Measurements from ENCODE around the gene FHAD1. TPM values are rescaled to one million over a fixed set of nuclear protein-coding genes. Genes with fewer than 3 reads are reported as not detected.

Gene FHAD1
- total and polyA plus RNA-seq, 9 of the 15 experiments (the other 6 are each of a cell fraction or from before 2014, with no cell fraction given), result 0.32 to 2.1 (median 1.5) TPM; not detected in 1

GRCh38 chr1:15397236-15397635 is 150.2 kb downstream of the FHAD1 start:
- ChIA-PET POLR2A (no interaction called here), CTCF (ENCODE audit: low intra/inter-chr PET ratio) (no interaction called here)
- no peaks in the 10 kb centered on the region for H4K20me1 ChIP-seq (replicated peaks; ENCODE audit: control insufficient read depth, insufficient read depth, low read length)
- no peak for ATAC-seq
- no peaks in the 10 kb centered on the region for H3K36me3 ChIP-seq (ENCODE audit: control insufficient read depth, insufficient read depth, low read length)
- H3K79me2 ChIP-seq (ENCODE audit: control insufficient read depth, insufficient read depth, low read length), result no peaks in the 10 kb centered on the region
- intact Hi-C loops (cut with micrococcal nuclease) (no loop called here), in situ Hi-C loops (cut with MboI) (no loop called here)
- DNase-seq (ENCODE audit: extremely low read depth in 1 of 4, low spot score in 3 of 4), result no peak
- TF ChIP-seq ZMIZ1 (IDR thresholded peaks at IDR 0.05; ENCODE audit: low read depth in 2 of 2, low read length in 2 of 2), result no peak
- TF ChIP-seq ZBTB34 (CRISPR knock-in tag; IDR thresholded peaks at IDR 0.05), result no peak
- H3K9ac ChIP-seq (ENCODE audit: insufficient read depth in 1 of 2, low read depth in 2 of 2, low read length in 2 of 2), result no peak overlapping the region
- no peaks in the 10 kb centered on the region for H3K9me1 ChIP-seq (ENCODE audit: control insufficient read depth, insufficient read depth, low read length)
- BruUV-seq (replicated peaks), result no TSS peak
- no peak overlapping the region for H2AFZ ChIP-seq (ENCODE audit: low read depth, low read length)
- H3K4me2 ChIP-seq (ENCODE audit: insufficient read depth, low read length), result no peak overlapping the region
- peaks cover 13% of the 10 kb centered on the region for H3K9me3 ChIP-seq (replicated peaks; ENCODE audit: control insufficient read depth, insufficient read depth, low read depth, low read length)
- no peak overlapping the region for H3K4me3 ChIP-seq
- H3K27ac ChIP-seq (ENCODE audit: extremely low read depth, low read depth, low read length), result no peak overlapping the region
- 8% methylated on average over 2 of the region's 2 CpGs for WGBS (ENCODE audit: insufficient coverage, low coverage, missing lambda C conversion rate)
- no peak for FAIRE-seq
- H3K4me1 ChIP-seq (replicated peaks in 1 of 2; ENCODE audit: control insufficient read depth in 2 of 2, insufficient read depth in 2 of 2, low read length in 2 of 2), result no peaks in the 10 kb centered on the region; a peak in 1 of 5 replicates
- H3K27me3 ChIP-seq (ENCODE audit: control insufficient read depth in 2 of 2, insufficient read depth in 2 of 2, low read length in 2 of 2), result peaks cover 19 to 33% of the 10 kb centered on the region in 2 experiments; a peak in 4 of 5 replicates

Measured in K562 (cell line).